NCI-H748 treated with DMSO at 0.1 percent for 48 hours (cell line): ENCODE measurements around the gene COPG2.

ENCODE experiments used
- DNase-seq: peaks from one replicate; lab custom pipeline; 2025; lab: John Stamatoyannopoulos, UW

The COPG2 gene

GRCh38 chr7:130473876-130474275, 194.7 kb downstream of the COPG2 start:
- peak; percentile 29 for DNase-seq

DNA sequence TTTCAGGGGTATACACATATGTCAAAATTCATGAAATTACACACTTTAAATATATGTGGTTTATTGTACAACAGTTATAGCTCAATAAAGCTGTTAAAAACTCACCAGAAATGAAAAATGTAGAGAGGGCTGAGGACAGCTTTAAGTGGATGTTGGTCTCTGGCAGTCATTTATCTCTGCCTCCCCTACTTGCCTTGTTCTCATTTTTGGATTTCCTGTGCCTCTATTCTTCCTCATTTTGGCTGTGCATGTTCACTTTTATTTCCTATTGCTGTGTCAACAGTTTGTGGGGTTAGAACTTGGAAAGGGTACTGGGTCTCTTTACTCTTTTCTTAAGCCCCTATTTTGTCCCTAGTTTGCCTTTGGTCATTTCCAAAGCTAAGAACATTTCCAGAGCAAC, 195.3 kb downstream of the COPG2 start:
- no peak for DNase-seq

DNA sequence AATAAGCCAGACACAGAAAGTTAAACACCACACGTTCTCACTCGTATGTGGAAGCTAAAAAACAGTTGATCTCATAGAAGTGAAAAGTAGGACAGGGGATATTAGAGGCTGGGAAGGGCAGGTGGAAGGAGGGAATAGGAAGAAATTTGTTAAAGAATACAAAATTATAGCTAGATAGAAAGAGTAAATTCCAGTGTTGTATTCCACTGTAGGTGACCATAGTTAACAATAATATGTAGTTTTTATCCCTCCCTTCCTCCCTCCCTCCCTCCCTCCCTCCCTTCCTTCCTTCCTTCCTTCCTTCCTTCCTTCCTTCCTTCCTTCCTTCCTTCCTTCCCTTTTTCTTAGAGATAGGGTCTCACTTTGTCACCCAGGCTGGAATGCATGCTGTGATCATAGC, 196.6 kb downstream of the COPG2 start:
- DNase-seq: no peak

- no peak for DNase-seq
Observed at GRCh38 chr7:130468612-130469011, 199.9 kb downstream of the COPG2 start.

GRCh38 chr7:130463553-130464434, 204.8 kb downstream of the COPG2 start:
- no peak for DNase-seq

GRCh38 chr7:130461272-130461671, 207.3 kb downstream of the COPG2 start:
- no peak for DNase-seq

GRCh38 chr7:130458257-130458656, 210.3 kb downstream of the COPG2 start:
- DNase-seq: no peak
